Putamen (tissue), 1 donor: ENCODE data around the gene CCDC122.

Experiments used
- DNase-seq: peaks from one replicate; pipeline ENCODE4 v3.0.0-alpha.2; 2016; ENCODE audit warnings: low spot score

Gene CCDC122

GRCh38 chr13:43876366-43876765 lies 3.2 kb downstream of the CCDC122 start:
- DNase-seq: no peak

DNA sequence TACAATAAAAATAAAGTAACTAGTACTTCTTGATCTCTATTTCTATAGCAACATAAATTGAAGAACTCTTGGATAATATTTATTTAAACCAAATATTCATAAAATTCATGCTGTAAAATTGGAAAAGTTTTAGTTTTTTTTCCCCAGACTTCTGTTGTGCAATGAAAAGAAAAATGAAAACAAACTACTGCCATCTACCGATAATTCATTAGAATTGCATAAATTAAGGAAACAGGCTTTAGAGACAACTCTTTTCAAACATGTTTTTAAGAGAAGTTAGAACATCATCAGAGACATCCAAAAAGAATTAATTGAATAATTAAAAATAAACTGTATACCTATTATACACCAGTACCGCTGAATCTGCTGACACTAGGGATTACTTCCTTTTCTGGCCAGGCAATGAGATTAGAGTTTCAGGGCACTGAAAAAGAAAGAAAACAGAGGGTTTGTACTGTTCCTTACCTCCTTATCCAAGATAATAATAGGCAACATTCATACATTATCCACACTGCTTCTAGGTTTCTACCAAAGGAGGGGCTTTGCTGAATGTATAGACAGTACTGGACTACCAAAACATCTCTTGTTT lies 4.9 kb downstream of the CCDC122 start:
- DNase-seq: peak; percentile 42

DNA sequence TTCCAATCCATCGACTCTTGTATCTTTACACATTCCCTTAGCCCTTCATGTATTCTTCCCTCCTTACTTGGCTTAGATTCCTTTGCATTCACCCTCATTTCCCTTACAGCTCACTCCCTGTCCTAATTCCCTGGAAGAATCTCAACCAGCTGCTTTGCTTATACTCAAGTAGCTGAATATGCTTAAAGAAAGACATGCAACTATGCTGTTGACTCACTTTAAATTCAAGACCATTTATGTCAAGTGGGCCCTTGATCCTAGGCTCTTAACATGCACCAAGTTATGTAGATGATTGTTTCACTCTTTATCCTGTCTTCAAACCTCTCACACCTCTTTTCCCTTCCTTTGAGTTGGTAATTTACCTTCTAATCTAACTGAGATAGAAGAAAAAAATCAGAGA lies 7.4 kb downstream of the CCDC122 start:
- no peak for DNase-seq

DNA sequence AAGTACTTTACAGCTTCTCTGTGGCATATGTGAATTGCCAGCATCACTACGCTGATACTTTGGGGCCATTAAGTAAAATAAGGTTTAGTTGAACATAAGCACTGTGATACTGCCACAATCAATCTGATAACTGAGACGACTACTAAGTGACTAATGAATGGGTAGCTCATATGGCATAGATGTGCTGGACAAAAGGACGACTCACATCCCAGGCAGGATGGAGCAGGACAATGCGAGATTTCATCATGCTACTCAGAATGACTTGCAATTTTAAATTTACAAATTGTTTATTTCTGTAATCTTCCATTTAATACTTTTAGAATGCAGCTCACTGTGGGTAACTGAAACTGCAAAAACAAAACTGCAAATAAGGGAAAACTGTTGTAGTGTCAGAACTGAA lies 13.6 kb downstream of the CCDC122 start:
- no peak for DNase-seq

GRCh38 chr13:43864921-43865320 lies 14.6 kb downstream of the CCDC122 start:
- DNase-seq: no peak

- DNase-seq: no peak
Measured at GRCh38 chr13:43861863-43862262, 17.7 kb downstream of the CCDC122 start.

GRCh38 chr13:43852923-43853404 lies 26.6 kb downstream of the CCDC122 start:
- DNase-seq: no peak

DNA sequence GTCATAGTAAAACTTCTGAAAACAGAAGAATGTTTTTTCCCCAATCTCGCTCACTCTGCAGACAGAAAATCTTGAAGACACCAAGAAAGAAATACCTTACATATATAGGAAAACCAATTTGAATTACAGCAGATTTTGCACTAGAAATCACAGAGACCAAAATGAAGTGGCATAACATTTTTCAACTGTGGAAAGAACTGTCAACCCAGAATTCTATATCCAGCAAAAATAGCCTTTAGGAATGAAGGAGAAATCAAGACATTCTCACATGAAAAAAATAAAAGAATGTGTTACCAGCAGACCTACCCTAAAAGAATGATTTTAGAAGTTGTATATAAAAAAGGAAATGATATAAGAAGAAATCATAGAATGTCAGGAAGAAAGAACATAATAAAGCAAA lies 28.7 kb downstream of the CCDC122 start:
- no peak for DNase-seq

DNA sequence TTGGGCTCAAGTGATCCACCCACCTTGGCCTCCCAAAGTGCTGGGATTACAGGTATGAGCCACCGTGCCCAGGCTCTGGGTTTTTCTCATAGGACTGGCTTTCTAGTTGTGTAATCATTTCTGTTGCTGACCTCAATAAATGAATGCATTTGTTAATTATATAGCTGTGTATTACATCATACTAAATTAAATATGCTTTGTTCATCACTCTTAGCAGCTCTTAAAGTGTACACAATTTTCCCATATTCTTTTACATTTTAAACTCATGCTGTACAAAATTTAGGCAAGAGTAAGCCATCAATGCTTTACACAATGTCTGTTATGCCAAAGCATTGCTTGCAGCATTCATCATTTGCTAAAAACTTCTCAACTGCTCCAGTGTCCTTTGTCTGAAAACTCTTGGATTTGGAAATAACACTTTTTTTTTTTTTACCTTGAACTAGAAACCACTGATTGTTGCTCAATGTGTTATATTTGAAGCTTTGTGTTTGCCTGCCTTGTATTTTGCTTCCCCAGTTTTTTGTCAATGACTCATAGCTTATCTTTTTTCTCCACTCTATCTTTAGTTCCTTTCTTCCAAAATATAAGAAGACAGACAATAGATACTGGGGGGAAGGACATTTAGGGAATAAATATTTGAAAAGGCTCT lies 31.4 kb downstream of the CCDC122 start:
- no peak for DNase-seq

DNA sequence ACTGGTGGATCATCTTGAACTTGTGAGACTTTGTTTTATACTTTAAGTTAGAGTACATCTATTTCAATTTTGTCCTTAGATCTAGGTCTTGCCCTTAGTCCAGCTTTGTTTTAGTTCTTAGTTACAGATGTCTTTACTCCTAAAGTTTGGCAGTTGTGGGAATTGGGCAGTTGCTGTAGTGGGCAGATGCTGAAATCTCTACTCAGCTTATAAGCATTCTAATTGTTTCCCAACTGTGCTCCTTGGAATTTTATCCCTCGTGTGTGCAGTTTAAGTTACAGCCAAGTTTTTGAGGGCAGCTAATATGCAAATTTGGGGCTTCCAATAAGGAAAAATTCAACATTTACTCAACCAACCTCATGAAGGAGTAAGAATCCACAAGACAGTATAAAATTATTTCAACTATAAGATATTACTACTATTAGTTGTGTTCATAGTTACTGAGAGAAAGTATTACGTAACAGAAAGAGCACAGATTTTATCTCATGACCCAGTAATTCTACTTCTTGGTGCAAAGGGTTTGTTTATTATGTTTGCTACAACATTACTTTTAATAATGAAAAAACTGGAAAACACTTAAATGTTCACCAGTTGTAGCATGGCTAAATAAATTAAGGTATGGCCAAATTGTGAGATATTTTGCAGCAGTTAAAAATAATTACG lies 32.9 kb downstream of the CCDC122 start:
- no peak for DNase-seq

GRCh38 chr13:43838909-43839308 lies 40.6 kb downstream of the CCDC122 start:
- DNase-seq: no peak

DNA sequence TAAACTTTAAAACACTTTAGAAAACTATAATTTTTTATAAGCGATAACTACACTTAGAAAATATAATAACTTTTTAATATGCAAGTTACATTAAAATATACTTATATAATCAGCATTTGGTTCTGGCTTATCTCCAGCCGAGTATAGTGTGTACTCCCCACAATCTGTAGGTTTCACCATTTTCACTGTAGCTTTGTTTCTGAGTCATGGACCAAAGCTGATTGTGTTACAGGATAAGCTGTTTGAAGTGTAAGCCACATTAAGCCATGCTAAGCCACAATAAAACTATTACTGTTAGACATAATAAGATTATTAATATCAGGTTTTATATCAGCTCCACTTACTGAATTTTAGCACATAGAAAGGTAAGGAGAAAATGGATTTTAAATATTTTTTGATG lies 43.8 kb downstream of the CCDC122 start:
- DNase-seq: no peak

DNA sequence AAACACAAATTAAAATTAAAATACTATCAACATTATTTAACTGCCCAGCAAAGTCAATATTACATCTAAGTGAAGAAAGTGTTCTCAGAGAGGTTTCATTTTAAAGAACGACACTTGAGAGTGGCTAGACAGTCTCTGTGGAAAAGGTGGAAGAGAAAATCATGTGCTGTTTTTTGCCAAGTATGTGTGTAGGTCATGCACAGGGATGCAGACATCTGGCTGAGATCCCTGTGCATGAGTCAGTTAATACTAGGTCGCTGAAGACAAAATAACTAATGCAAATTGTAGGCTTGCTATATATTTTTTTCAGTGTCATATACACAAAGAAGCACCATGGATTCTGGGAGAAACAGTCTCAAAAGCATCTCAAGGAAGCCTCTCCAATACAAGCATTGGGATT lies 48.5 kb downstream of the CCDC122 start:
- no peak for DNase-seq

DNA sequence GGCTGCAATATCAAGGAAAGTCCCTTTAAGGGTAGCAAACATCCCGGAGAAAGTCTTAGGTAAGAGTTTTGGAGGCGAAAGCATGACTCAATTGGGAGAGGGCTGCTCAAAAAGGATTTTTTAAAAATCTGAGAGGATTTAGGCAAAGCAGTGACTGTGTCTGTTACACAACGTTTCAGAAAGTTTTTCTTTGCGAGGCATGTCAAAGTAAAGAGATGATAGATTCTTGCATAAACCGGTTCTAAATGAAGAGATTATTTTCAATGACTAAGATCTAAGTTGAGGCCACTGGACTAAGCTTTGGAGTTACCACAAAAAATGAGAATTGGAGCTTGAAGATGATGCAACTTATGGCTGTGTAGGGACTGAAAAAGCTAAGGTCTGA lies 49.1 kb downstream of the CCDC122 start:
- peak; percentile 58 for DNase-seq

DNA sequence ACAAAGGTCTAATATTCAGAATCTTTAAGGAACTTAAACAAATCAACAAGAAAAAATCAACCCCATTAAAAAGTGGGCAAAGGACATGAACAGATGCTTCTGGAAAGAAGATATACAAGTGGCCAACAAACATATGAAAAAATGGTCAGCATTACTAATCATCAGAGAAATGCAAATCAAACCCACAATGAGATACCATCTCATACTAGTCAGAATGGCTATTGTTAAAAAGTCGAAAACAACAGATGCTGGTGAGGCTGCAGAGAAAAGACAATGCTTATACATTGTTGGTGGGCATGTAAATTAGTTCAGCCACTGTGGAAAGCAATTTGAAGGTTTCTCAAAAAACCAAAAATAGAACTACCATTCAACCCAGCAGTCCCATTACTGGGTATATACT lies 54.9 kb downstream of the CCDC122 start:
- peak; percentile 89 for DNase-seq

GRCh38 chr13:43822969-43823368 lies 56.6 kb downstream of the CCDC122 start:
- no peak for DNase-seq

DNA sequence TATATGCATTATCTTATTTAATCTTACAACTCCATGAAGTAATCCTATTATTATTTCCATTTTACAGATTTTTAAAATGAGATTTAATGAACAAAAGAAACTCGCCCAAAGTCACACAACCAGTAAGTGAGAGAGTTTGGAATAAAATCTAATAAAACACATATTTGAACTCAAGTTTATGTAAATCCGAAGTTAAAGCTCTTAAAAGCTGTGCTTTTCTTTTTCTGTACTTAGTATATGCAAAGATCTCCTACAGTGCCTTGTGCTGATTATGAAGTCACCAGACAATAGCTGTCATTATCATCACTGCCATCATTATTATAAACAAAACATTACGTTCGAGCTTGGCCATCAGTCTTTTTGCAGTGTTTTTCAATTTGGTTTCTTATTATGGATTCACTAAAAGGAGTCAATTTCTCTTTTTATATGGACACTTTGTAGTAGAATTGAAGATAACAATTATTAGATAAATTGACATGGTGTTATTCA lies 63.1 kb downstream of the CCDC122 start:
- DNase-seq: no peak

GRCh38 chr13:43815204-43815603 lies 64.3 kb downstream of the CCDC122 start:
- DNase-seq: no peak

GRCh38 chr13:43808676-43809075 lies 70.9 kb downstream of the CCDC122 start:
- DNase-seq: no peak

DNA sequence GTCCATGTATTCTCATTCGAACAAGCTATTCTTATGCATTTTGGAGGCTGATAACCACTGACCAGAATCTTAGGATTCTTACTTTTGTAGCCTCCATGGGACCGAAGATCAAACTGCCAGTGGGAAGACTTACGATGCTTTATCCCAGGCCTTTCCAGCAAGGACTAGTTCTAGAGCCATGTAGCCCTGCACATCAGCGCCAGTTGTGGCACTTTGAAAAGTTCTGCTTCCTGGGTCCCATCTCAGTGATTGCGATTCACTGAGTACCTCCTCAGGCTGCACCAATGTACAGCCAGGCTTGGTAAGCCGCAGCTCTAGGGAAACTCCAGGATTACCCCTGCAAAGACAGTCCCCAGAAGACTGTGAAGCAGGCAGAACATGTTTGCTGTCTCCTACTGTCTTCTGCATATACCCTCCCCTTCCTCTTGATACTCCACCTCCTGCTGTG lies 73.8 kb downstream of the CCDC122 start:
- DNase-seq: no peak

DNA sequence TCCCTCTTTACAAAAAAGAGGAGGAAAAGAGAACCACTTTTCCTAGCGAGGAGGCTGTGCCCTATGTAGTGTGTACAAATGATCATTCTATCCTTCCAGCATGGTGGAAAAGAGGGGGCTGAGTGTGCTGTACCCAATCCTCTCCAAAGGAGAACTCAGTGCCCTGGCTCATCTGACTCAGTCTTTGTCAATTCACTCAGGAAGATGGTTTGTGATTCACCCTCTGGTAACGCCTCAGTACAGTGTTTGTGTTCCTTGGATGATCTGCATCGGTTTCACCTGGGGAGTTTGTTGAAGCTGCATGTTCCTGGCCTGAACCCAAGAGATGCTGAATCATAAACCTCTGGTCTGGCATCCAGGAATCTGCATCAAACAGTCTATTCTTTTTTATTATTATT lies 74.5 kb downstream of the CCDC122 start:
- DNase-seq: peak; percentile 70

- peak; percentile 83 for DNase-seq
Measured at GRCh38 chr13:43804461-43805070, 75.0 kb downstream of the CCDC122 start.

GRCh38 chr13:43802511-43802910 lies 77.0 kb downstream of the CCDC122 start:
- no peak for DNase-seq
